ENCODE data around the gene NPHS1.

- no peak for TF ChIP-seq CTCF (IDR thresholded peaks at IDR 0.05)
- no peak for TF ChIP-seq POLR2A (IDR thresholded peaks at IDR 0.05)
Observed at GRCh38 chr19:35894342-35894741, 42.0 kb upstream of the NPHS1 start.
